ENCODE measurements around the gene IAH1.

The IAH1 gene

DNA sequence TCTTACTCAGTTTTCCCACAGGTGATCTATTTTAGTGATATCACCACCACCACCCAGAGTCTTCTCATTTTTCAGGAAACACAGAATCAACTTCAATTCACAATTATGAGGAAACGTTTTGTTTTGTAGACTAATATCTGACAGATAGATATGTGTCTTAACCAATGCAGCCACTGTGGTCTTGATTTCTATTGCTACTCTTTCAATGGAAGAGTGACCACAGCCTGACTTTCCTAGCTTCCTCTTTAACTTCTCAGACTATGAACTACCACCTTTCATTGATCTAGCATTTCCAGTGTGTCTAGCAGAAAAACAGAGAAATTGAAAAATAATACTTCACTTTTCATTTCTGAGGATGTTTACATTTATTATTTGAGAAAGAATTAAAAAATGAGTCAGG is 60.8 kb downstream of the IAH1 start:
- no peak for DNase-seq

GRCh38 chr2:9536504-9536903 is 62.2 kb downstream of the IAH1 start:
- no peak for DNase-seq

GRCh38 chr2:9538000-9538507 is 63.7 kb downstream of the IAH1 start:
- DNase-seq = no peak

Measured in stimulated activated CD4-positive, alpha-beta T cell treated with anti-CD3 and anti-CD28 coated beads, Interleukin-2, amount 100 ng/mL, for 24 hours (primary cell).